Measurements from ENCODE around the gene CACNA2D4.

Gene CACNA2D4

GRCh38 chr12:1934068-1934467, 15.6 kb upstream of the CACNA2D4 start:
- DNase-seq = no peak

GRCh38 chr12:1933342-1934051, 15.0 kb upstream of the CACNA2D4 start:
- no peak for DNase-seq

- DNase-seq = no peak
These were observed 13.9 kb upstream of the CACNA2D4 start for GRCh38 chr12:1932264-1932777.

GRCh38 chr12:1931642-1932041, 13.2 kb upstream of the CACNA2D4 start:
- no peak for DNase-seq

- no peak for DNase-seq
These were observed 12.5 kb upstream of the CACNA2D4 start for GRCh38 chr12:1930803-1931597.

GRCh38 chr12:1929985-1930802, 11.7 kb upstream of the CACNA2D4 start:
- no peak for DNase-seq

- no peak for DNase-seq
These were observed 11.0 kb upstream of the CACNA2D4 start for GRCh38 chr12:1929241-1929984.

- DNase-seq = no peak
These were observed 10.1 kb upstream of the CACNA2D4 start for GRCh38 chr12:1928439-1929121.

- DNase-seq = no peak
These were observed 9.4 kb upstream of the CACNA2D4 start for GRCh38 chr12:1927751-1928351.

GRCh38 chr12:1927051-1927680, 8.7 kb upstream of the CACNA2D4 start:
- no peak for DNase-seq

- DNase-seq = no peak
These were observed 7.8 kb upstream of the CACNA2D4 start for GRCh38 chr12:1926251-1926657.

- no peak for DNase-seq
These were observed 7.2 kb upstream of the CACNA2D4 start for GRCh38 chr12:1925684-1926006.

- DNase-seq = no peak
These were observed 6.7 kb upstream of the CACNA2D4 start for GRCh38 chr12:1924996-1925683.

GRCh38 chr12:1922985-1923384, 4.5 kb upstream of the CACNA2D4 start:
- DNase-seq = no peak

- no peak for DNase-seq
These were observed 3.7 kb upstream of the CACNA2D4 start for GRCh38 chr12:1922075-1922709.

- DNase-seq = no peak
These were observed 2.5 kb upstream of the CACNA2D4 start for GRCh38 chr12:1920971-1921370.

GRCh38 chr12:1920436-1920835, 2.0 kb upstream of the CACNA2D4 start:
- no peak for DNase-seq

GRCh38 chr12:1919763-1920162, 1.3 kb upstream of the CACNA2D4 start:
- no peak for DNase-seq

- no peak for DNase-seq
These were observed 832 bp upstream of the CACNA2D4 start for GRCh38 chr12:1919284-1919683.

GRCh38 chr12:1918884-1919236, 408 bp upstream of the CACNA2D4 start:
- no peak for DNase-seq
